Brain microvascular endothelial cell (primary cell): ENCODE measurements around the gene KRT33A.

Source experiments
- DNase-seq: peaks from one replicate; pipeline ENCODE4 v3.0.0-alpha.2; 2020
- H3K27ac ChIP-seq: fragments of 250-450 bp; sonication (Bioruptor Pico); 2 replicates; pipeline ENCODE4 v1.5.1; 2020; ENCODE audit warnings: mild to moderate bottlenecking, moderate library complexity
- H3K27me3 ChIP-seq: fragments of 250-450 bp; sonication (Bioruptor Pico); replicated peaks from 2 replicates; pipeline ENCODE4 v1.5.1; 2020; ENCODE audit warnings: mild to moderate bottlenecking
- H3K36me3 ChIP-seq: fragments of 250-450 bp; sonication (Bioruptor Pico); replicated peaks from 2 replicates; pipeline ENCODE4 v1.5.1; 2020; ENCODE audit warnings: mild to moderate bottlenecking
- H3K4me3 ChIP-seq: 2 replicates; pipeline ENCODE4 v1.5.1; 2011; ENCODE audit warnings: low read depth, mild to moderate bottlenecking, control low read depth, low read length, moderate library complexity
- in situ Hi-C: cut with HindIII; loops from 2 replicates; pipeline ENCODE4 v1.10.0; 2017; ENCODE audit warnings: low sequenced_read_pairs, low pct_ligation_motif_present
- TF ChIP-seq, protein P1 (sequence below): IDR thresholded peaks from 2 replicates; pipeline ENCODE4 v1.5.1; 2011; ENCODE audit warnings: low read depth, mild to moderate bottlenecking, moderate library complexity, low read length, control low read depth, inconsistent platforms; ENCODE audit errors: missing control alignments

Gene KRT33A

GRCh38 chr17:41301204-41301790 lies 49.3 kb downstream of the KRT33A start:
- no peak overlapping the region for H3K4me3 ChIP-seq
- no peaks in the 10 kb centered on the region for H3K27me3 ChIP-seq
- TF ChIP-seq, protein P1, sequence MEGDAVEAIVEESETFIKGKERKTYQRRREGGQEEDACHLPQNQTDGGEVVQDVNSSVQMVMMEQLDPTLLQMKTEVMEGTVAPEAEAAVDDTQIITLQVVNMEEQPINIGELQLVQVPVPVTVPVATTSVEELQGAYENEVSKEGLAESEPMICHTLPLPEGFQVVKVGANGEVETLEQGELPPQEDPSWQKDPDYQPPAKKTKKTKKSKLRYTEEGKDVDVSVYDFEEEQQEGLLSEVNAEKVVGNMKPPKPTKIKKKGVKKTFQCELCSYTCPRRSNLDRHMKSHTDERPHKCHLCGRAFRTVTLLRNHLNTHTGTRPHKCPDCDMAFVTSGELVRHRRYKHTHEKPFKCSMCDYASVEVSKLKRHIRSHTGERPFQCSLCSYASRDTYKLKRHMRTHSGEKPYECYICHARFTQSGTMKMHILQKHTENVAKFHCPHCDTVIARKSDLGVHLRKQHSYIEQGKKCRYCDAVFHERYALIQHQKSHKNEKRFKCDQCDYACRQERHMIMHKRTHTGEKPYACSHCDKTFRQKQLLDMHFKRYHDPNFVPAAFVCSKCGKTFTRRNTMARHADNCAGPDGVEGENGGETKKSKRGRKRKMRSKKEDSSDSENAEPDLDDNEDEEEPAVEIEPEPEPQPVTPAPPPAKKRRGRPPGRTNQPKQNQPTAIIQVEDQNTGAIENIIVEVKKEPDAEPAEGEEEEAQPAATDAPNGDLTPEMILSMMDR: no peak
- no peaks in the 10 kb centered on the region for H3K36me3 ChIP-seq
- DNase-seq: no peak
- in situ Hi-C loops: no loop called here
- H3K27ac ChIP-seq: no peak overlapping the region

DNA sequence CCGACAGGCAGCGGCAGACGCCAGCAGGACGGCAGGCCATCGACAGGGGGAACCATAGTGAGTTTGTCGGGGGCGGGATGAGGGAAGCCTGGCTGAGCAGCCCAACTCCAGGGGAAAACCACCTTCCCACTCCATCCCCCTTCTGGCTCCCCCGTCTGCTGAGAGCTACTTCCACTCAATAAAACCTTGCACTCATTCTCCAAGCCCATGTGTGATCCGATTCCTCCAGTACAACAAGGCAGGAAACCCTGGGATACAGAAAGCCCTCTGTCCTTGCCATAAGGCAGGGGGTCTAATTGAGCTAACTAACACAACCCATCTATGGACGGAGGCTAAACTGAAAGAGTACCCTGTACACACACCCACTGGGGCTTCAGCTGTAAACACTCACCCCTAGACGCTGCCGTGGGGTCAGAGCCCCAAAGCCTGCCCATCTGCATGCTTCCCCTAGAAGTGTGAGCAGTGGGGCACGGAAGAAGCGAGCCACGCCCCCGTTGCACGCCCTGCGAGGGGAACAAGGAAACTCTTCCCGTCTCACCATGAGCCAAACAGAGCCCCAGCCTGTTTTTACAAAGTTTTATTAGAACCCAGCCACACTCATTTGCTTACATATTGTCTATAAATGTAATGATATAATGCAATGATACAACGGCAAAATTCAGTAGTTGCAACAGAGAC lies 52.0 kb downstream of the KRT33A start:
- H3K4me3 ChIP-seq: no peak overlapping the region
- H3K36me3 ChIP-seq: no peaks in the 10 kb centered on the region
- H3K27me3 ChIP-seq: no peaks in the 10 kb centered on the region
- in situ Hi-C loops: no loop called here
- TF ChIP-seq, protein P1: no peak
- no peak overlapping the region for H3K27ac ChIP-seq
- DNase-seq: no peak

GRCh38 chr17:41296846-41297245 lies 53.8 kb downstream of the KRT33A start:
- TF ChIP-seq, protein P1: no peak
- in situ Hi-C loops: no loop called here
- Histone ChIP-seq H3K4me3 (no peak overlapping the region), H3K27ac (no peak overlapping the region), H3K36me3 (no peaks in the 10 kb centered on the region), H3K27me3 (no peaks in the 10 kb centered on the region)
- DNase-seq: no peak
